H1 (cell line): ENCODE data around the gene CTDP1.
"Not testable (repeated sequence)": the region's sequence is repeated elsewhere in the genome, so short reads cannot be mapped to it uniquely, and the experiment has no call there.

Experiments
- EGR1 ChIP-seq: IDR thresholded peaks from 2 replicates; pipeline ENCODE4 v1.6.1; 2011; ENCODE audit warnings: low read depth, low read length, borderline replicate concordance
- EP300 ChIP-seq, 2 experiments: IDR thresholded peaks; 1 replicate in 1 of 2; 2 replicates in 1 of 2; pipeline ENCODE4 v1.6.1; 2011 to 2012; ENCODE audit warnings: low read depth in 2 of 2, low read length in 2 of 2, mild to moderate bottlenecking in 2 of 2, borderline replicate concordance in 1 of 2, inconsistent platforms in 1 of 2, moderate library complexity in 1 of 2
- EZH2 ChIP-seq: fragments of 200-600 bp; sonication (generic); IDR thresholded peaks from 2 replicates; pipeline ENCODE4 v1.7.1; 2012; ENCODE audit warnings: low read depth, mild to moderate bottlenecking, moderate library complexity, low read length, inconsistent platforms; ENCODE audit not compliant: severe bottlenecking
- GTF2F1 ChIP-seq: IDR thresholded peaks from 2 replicates; pipeline ENCODE4 v1.6.1; 2012; ENCODE audit warnings: low read depth, low read length, improper control_type of control experiment, borderline replicate concordance
- KDM1A ChIP-seq: fragments of 200-600, 300-600 bp; sonication (generic); IDR thresholded peaks from 2 replicates; pipeline ENCODE4 v1.7.1; 2016; ENCODE audit warnings: mild to moderate bottlenecking, low read length, borderline replicate concordance
- NRF1 ChIP-seq: IDR thresholded peaks from 2 replicates; pipeline ENCODE4 v1.6.1; 2011; ENCODE audit warnings: mild to moderate bottlenecking, low read depth, low read length, improper control_type of control experiment
- POLR2A ChIP-seq, 2 experiments: IDR thresholded peaks; 1 replicate in 1 of 2; 2 replicates in 1 of 2; pipeline ENCODE4 v1.6.1; 2011; ENCODE audit warnings: low read depth in 2 of 2, low read length in 2 of 2, mild to moderate bottlenecking in 2 of 2; ENCODE audit errors: control extremely low read depth in 1 of 2
- POLR2AphosphoS5 ChIP-seq: IDR thresholded peaks from 2 replicates; pipeline ENCODE4 v1.6.1; 2011; ENCODE audit warnings: low read depth, low read length
- RAD21 ChIP-seq, 2 experiments: IDR thresholded peaks in 1 of 2; conservative IDR thresholded peaks in 1 of 2; 2 replicates each; pipeline ENCODE4 v1.6.1; 2011; ENCODE audit warnings: low read depth in 2 of 2, low read length in 2 of 2, improper control_type of control experiment in 1 of 2, inconsistent platforms in 1 of 2, mild to moderate bottlenecking in 1 of 2, moderate library complexity in 1 of 2
- SIX5 ChIP-seq: IDR thresholded peaks from 2 replicates; pipeline ENCODE4 v1.6.1; 2011; ENCODE audit warnings: mild to moderate bottlenecking, low read depth, low read length
- SUZ12 ChIP-seq: fragments of 200-600 bp; sonication (generic); IDR thresholded peaks from 2 replicates; pipeline ENCODE4 v1.6.1; 2012; ENCODE audit warnings: mild to moderate bottlenecking, inconsistent platforms, low read length, moderate library complexity, mixed read lengths
- TF ChIP-seq, protein P1 (sequence below), 3 experiments: IDR thresholded peaks; 1 replicate in 2 of 3; 2 replicates in 1 of 3; pipeline versions ENCODE4 v1.5.1 to v1.6.1; 2011; ENCODE audit warnings: low read length in 3 of 3, mild to moderate bottlenecking in 3 of 3, inconsistent platforms in 2 of 3, low read depth in 1 of 3, moderate library complexity in 1 of 3; ENCODE audit not compliant: insufficient read depth in 1 of 3; ENCODE audit errors: control extremely low read depth in 1 of 3
- TF ChIP-seq, protein P2 (sequence below): IDR thresholded peaks from 2 replicates; pipeline ENCODE4 v1.6.1; 2011; ENCODE audit warnings: low read depth, mild to moderate bottlenecking, low read length; ENCODE audit not compliant: insufficient read depth

DNA sequence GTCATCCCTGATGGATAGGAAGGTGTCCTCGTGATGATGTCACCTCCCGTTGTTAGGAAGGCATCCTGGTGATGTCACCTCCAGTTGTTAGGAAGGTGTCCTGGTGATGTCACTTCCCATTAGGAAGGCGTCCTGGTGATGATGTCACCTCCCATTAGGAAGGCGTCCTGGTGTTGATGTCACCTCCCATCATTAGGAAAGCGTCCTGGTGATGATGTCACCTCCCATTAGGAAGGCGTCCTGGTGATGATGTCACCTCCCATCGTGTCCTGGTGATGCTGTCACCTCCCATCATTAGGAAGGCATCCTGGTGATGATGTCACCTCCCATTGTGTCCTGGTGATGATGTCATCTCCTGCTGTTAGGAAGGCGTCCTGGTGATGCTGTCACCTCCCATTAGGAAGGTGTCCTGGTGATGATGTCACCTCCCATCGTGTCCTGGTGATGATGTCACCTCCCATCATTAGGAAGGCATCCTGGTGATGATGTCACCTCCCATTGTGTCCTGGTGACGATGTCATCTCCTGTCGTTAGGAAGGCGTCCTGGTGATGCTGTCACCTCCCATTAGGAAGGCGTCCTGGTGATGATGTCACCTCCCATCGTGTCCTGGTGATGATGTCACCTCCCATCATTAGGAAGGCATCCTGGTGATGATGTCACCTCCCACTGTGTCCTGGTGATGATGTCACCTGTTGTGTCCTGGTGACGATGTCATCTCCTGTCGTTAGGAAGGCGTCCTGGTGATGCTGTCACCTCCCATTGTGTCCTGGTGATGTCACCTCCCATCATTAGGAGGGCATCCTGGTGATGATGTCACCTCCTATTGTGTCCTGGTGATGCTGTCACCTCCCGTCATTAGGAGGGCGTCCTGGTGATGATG, 40.1 kb downstream of the CTDP1 start:
- not testable (repeated sequence) for TF ChIP-seq GTF2F1; SUZ12; KDM1A; POLR2A (IDR thresholded peaks at IDR 0.05; ENCODE audit: control extremely low read depth in 1 of 2, low read depth in 2 of 2, low read length in 2 of 2); EZH2; EP300 (IDR thresholded peaks at IDR 0.05; ENCODE audit: borderline replicate concordance in 1 of 2, low read depth in 2 of 2, low read length in 2 of 2); RAD21 (IDR thresholded peaks at IDR 0.05 in 1 of 2, conservative IDR thresholded peaks at IDR 0.05 in 1 of 2; ENCODE audit: low read depth in 2 of 2, low read length in 2 of 2); SIX5; POLR2AphosphoS5; EGR1; NRF1
- TF ChIP-seq, protein P1, sequence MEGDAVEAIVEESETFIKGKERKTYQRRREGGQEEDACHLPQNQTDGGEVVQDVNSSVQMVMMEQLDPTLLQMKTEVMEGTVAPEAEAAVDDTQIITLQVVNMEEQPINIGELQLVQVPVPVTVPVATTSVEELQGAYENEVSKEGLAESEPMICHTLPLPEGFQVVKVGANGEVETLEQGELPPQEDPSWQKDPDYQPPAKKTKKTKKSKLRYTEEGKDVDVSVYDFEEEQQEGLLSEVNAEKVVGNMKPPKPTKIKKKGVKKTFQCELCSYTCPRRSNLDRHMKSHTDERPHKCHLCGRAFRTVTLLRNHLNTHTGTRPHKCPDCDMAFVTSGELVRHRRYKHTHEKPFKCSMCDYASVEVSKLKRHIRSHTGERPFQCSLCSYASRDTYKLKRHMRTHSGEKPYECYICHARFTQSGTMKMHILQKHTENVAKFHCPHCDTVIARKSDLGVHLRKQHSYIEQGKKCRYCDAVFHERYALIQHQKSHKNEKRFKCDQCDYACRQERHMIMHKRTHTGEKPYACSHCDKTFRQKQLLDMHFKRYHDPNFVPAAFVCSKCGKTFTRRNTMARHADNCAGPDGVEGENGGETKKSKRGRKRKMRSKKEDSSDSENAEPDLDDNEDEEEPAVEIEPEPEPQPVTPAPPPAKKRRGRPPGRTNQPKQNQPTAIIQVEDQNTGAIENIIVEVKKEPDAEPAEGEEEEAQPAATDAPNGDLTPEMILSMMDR (IDR thresholded peaks at IDR 0.05; ENCODE audit: control extremely low read depth in 1 of 3, insufficient read depth in 1 of 3, low read depth in 1 of 3, low read length in 3 of 3), result not testable (repeated sequence)
- TF ChIP-seq, protein P2, sequence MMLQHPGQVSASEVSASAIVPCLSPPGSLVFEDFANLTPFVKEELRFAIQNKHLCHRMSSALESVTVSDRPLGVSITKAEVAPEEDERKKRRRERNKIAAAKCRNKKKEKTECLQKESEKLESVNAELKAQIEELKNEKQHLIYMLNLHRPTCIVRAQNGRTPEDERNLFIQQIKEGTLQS, result not testable (repeated sequence)
